ENCODE results near the gene LMOD2.

The LMOD2 gene

GRCh38 chr7:123640583-123640982 is 15.1 kb upstream of the LMOD2 start:
- DNase-seq: no peak

- no peak for DNase-seq
Observed at GRCh38 chr7:123641901-123642300, 13.8 kb upstream of the LMOD2 start.

- peak in 1 of 2 donors; percentile 5 for DNase-seq
Observed at GRCh38 chr7:123643495-123644441, 11.9 kb upstream of the LMOD2 start.

- DNase-seq: no peak
Observed at GRCh38 chr7:123645516-123645915, 10.2 kb upstream of the LMOD2 start.

- no peak for DNase-seq
Observed at GRCh38 chr7:123647106-123647730, 8.4 kb upstream of the LMOD2 start.

- no peak for DNase-seq
Observed at GRCh38 chr7:123649964-123650363, 5.7 kb upstream of the LMOD2 start.

- no peak for DNase-seq
Observed at GRCh38 chr7:123650595-123650994, 5.1 kb upstream of the LMOD2 start.

- no peak for DNase-seq
Observed at GRCh38 chr7:123652406-123652805, 3.3 kb upstream of the LMOD2 start.

- DNase-seq: no peak
Observed at GRCh38 chr7:123653162-123653561, 2.5 kb upstream of the LMOD2 start.

GRCh38 chr7:123656544-123657303 is 1.1 kb downstream of the LMOD2 start:
- no peak for DNase-seq

GRCh38 chr7:123657304-123657685 is 1.6 kb downstream of the LMOD2 start:
- no peak for DNase-seq

- DNase-seq: no peak
Observed at GRCh38 chr7:123658023-123658422, 2.4 kb downstream of the LMOD2 start.

- no peak for DNase-seq
Observed at GRCh38 chr7:123660514-123661354, 5.1 kb downstream of the LMOD2 start.

- DNase-seq: no peak
Observed at GRCh38 chr7:123661765-123662164, 6.1 kb downstream of the LMOD2 start.

- no peak for DNase-seq
Observed at GRCh38 chr7:123662293-123662692, 6.6 kb downstream of the LMOD2 start.

- DNase-seq: no peak
Observed at GRCh38 chr7:123662755-123663154, 7.1 kb downstream of the LMOD2 start.

- no peak for DNase-seq
Observed at GRCh38 chr7:123663200-123663599, 7.5 kb downstream of the LMOD2 start.

- no peak for DNase-seq
Observed at GRCh38 chr7:123665157-123665556, 9.5 kb downstream of the LMOD2 start.

GRCh38 chr7:123665896-123666295 is 10.2 kb downstream of the LMOD2 start:
- no peak for DNase-seq

- DNase-seq: no peak
Observed at GRCh38 chr7:123666492-123666891, 10.8 kb downstream of the LMOD2 start.

GRCh38 chr7:123669485-123669884 is 13.8 kb downstream of the LMOD2 start:
- DNase-seq: no peak

GRCh38 chr7:123673137-123673732 is 17.6 kb downstream of the LMOD2 start:
- DNase-seq: no peak

Data from inflammatory macrophage (primary cell).